ENCODE results near the gene EPHB1.

DNA sequence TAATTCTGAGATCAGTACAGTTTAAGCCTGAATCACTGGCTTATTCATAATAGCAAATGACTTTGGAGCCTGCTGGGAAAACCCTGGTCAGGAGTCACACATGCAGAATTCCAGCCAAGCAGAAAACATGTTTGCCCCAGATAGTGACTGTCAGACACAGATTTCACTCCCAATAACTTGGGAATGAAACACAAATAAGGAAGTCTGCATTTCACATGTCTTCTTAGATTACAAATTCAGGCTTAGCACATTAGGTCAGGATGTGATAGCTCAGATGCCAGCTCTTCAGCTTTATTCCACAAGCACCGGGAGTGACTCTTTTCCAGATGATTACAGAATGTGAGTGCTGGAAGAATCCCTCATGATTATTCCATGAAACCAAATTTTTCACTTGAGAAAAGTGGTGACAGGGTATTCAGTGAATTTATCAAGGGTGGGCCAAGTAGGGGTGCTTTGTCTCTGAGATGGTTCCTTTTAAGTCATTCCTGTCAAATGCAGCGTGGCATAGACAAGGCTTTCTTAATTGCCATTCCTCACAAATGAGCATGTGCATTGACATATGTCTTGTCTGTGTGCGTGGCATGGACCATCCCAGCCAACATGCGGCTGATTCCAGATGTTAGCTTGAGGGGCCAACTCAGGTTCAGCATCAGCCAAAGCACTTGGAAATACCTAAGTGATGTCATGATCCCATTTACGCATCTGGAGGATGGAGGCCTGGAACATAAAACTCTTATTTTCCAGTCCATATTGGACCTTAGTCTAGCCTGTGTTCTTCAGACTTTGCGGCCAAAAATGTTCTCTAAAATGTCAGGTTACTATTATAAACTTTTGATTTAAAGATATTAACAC, 191.0 kb downstream of the EPHB1 start:
- TF ChIP-seq POLR2AphosphoS5 (IDR thresholded peaks at IDR 0.05) (no peak), CTCF (IDR thresholded peaks at IDR 0.05) (no peak), POLR2A (IDR thresholded peaks at IDR 0.05) (no peak)
